Esophagus muscularis mucosa (tissue), 4 donors: Measurements from ENCODE around the gene AATK. TPM values are rescaled to one million over a fixed set of nuclear protein-coding genes. Genes with fewer than 3 reads are reported as not detected.

Source experiments
- DNase-seq: peaks from one replicate; pipeline ENCODE4 v3.0.0-alpha.2; 2017; ENCODE audit errors: extremely low spot score
- H3K27ac ChIP-seq, 4 donors: fragments of 200-600 bp; sonication (generic); replicated peaks in 1 of 4; 1 replicate in 3 of 4; 2 replicates in 1 of 4; pipeline ENCODE4 v1.5.1; 2016 to 2019; ENCODE audit warnings: mild to moderate bottlenecking in 1 of 4
- H3K27me3 ChIP-seq, 4 donors: fragments of 200-600 bp; sonication (generic); one replicate each; pipeline versions ENCODE4 v1.5.1 to v1.6.0; 2016 to 2019
- H3K36me3 ChIP-seq, 4 donors: fragments of 200-600 bp; sonication (generic); one replicate each; pipeline ENCODE4 v1.5.1; 2016 to 2019
- H3K4me1 ChIP-seq, 4 donors: fragments of 200-600 bp; sonication (generic); one replicate each; pipeline ENCODE4 v1.5.1; 2016 to 2019
- H3K4me3 ChIP-seq, 4 donors: fragments of 200-600 bp; sonication (generic); 1 replicate in 2 of 4; 2 replicates in 2 of 4; pipeline ENCODE4 v1.5.1; 2016 to 2019; ENCODE audit warnings: mild to moderate bottlenecking in 4 of 4, moderate library complexity in 1 of 4
- H3K9me3 ChIP-seq, 4 donors: fragments of 200-600 bp; sonication (generic); 1 replicate in 3 of 4; 2 replicates in 1 of 4; pipeline ENCODE4 v1.5.1; 2016 to 2019
- EP300 ChIP-seq: sonication (generic); formaldehyde crosslinking; IDR thresholded peaks from one replicate; pipeline ENCODE4 v1.6.1; 2017; ENCODE audit warnings: antibody characterized with exemption
- POLR2A ChIP-seq: fragments of 450-650 bp; IDR thresholded peaks from one replicate; pipeline ENCODE4 v1.6.1; 2017; ENCODE audit warnings: antibody characterized with exemption, moderate library complexity, mild to moderate bottlenecking, low read depth
- POLR2AphosphoS5 ChIP-seq, 2 donors: sonication (generic); formaldehyde crosslinking; IDR thresholded peaks; one replicate each; pipeline ENCODE4 v1.6.1; 2017; ENCODE audit warnings: antibody characterized with exemption in 2 of 2
- WGBS: methylation state at CpG from one replicate; pipeline ENCODE4 v1.1.5; 2018; 5-methylcytosine and 5-hydroxymethylcytosine counted together
- intact Hi-C: fragments of 100-400 bp; cut with DNase I; formaldehyde crosslinking; loops from one replicate; pipeline ENCODE4 v1.15.1; 2023
- total RNA-seq, 4 donors: library from RNA; depleted of rRNA; stranded (reverse); fragments of >200 nt; gene quantifications; one replicate each; pipeline versions ENCODE4 v1.1.0 to v1.2.1, GENCODE V29; 2016
- TF ChIP-seq, protein P1 (sequence below), 3 experiments: fragments of 200-600 bp in 2 of 3; fragments of 450-650 bp in 1 of 3; sonication (generic) in 2 of 3; IDR thresholded peaks; one replicate each; pipeline ENCODE4 v1.5.1; 2017 to 2019; ENCODE audit warnings: antibody characterized with exemption in 3 of 3, mild to moderate bottlenecking in 2 of 3, moderate library complexity in 1 of 3

AATK gene
- total RNA-seq, 4 donors from 2014 or later = 13.7 to 24.6 (median 16.0) TPM

- no peaks in the 10 kb centered on the region for H3K27me3 ChIP-seq
- peaks cover 0 to 5% (median 0%) of the 10 kb centered on the region in 4 donors for H3K36me3 ChIP-seq
- TF ChIP-seq, protein P1, sequence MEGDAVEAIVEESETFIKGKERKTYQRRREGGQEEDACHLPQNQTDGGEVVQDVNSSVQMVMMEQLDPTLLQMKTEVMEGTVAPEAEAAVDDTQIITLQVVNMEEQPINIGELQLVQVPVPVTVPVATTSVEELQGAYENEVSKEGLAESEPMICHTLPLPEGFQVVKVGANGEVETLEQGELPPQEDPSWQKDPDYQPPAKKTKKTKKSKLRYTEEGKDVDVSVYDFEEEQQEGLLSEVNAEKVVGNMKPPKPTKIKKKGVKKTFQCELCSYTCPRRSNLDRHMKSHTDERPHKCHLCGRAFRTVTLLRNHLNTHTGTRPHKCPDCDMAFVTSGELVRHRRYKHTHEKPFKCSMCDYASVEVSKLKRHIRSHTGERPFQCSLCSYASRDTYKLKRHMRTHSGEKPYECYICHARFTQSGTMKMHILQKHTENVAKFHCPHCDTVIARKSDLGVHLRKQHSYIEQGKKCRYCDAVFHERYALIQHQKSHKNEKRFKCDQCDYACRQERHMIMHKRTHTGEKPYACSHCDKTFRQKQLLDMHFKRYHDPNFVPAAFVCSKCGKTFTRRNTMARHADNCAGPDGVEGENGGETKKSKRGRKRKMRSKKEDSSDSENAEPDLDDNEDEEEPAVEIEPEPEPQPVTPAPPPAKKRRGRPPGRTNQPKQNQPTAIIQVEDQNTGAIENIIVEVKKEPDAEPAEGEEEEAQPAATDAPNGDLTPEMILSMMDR (IDR thresholded peaks at IDR 0.05) = no peak
- TF ChIP-seq EP300 = no peak
- TF ChIP-seq POLR2AphosphoS5 (IDR thresholded peaks at IDR 0.05) = no peak
- TF ChIP-seq POLR2A = no peak
- H3K4me1 ChIP-seq = peaks cover 0 to 5% (median 2%) of the 10 kb centered on the region in 4 donors
- no peaks in the 10 kb centered on the region for H3K9me3 ChIP-seq
- H3K27ac ChIP-seq = peak overlapping the region; percentile 42 to 72 (median 54)
- DNase-seq = no peak
- intact Hi-C loops = no loop called here
- WGBS = no CpG with 5 or more reads among the region's 41 CpGs
- peak overlapping the region in 3 of 4 donors; percentile 7 to 31 (median 20) for H3K4me3 ChIP-seq
These were observed 35.3 kb downstream of the AATK start for GRCh38 chr17:81130385-81131361.

- H3K27ac ChIP-seq = peak overlapping the region; percentile 38 to 72 (median 52)
These were observed 36.2 kb downstream of the AATK start for GRCh38 chr17:81129711-81130367.

GRCh38 chr17:81129289-81129688 lies 36.7 kb downstream of the AATK start:
- Histone ChIP-seq H3K27me3 (no peaks in the 10 kb centered on the region), H3K9me3 (no peaks in the 10 kb centered on the region), H3K36me3 (peaks cover 0 to 5% (median 4%) of the 10 kb centered on the region in 4 donors), H3K27ac (peak overlapping the region; percentile 38 to 72 (median 52)), H3K4me1 (peaks cover 0 to 5% (median 1%) of the 10 kb centered on the region in 4 donors), H3K4me3 (no peak overlapping the region)
- DNase-seq = no peak
- TF ChIP-seq, protein P1 (IDR thresholded peaks at IDR 0.05) = no peak
- TF ChIP-seq POLR2A = no peak
- no peak for TF ChIP-seq POLR2AphosphoS5 (IDR thresholded peaks at IDR 0.05)
- TF ChIP-seq EP300 = no peak
- WGBS = 81% methylated on average over 9 of the region's 11 CpGs
- intact Hi-C loops = no loop called here

More at GRCh38 chr17:81129711-81130367, 36.2 kb downstream of the AATK start:
- Histone ChIP-seq H3K27me3 (no peaks in the 10 kb centered on the region), H3K36me3 (peaks cover 0 to 5% (median 0%) of the 10 kb centered on the region in 4 donors), H3K4me3 (no peak overlapping the region), H3K4me1 (peaks cover 0 to 5% (median 1%) of the 10 kb centered on the region in 4 donors), H3K9me3 (no peaks in the 10 kb centered on the region)
- TF ChIP-seq POLR2AphosphoS5 (IDR thresholded peaks at IDR 0.05) (no peak), EP300 (no peak), POLR2A (no peak)
- TF ChIP-seq, protein P1 (IDR thresholded peaks at IDR 0.05) = no peak
- no peak for DNase-seq
- WGBS = no CpG with 5 or more reads among the region's 14 CpGs
- intact Hi-C loops = no loop called here

DNA sequence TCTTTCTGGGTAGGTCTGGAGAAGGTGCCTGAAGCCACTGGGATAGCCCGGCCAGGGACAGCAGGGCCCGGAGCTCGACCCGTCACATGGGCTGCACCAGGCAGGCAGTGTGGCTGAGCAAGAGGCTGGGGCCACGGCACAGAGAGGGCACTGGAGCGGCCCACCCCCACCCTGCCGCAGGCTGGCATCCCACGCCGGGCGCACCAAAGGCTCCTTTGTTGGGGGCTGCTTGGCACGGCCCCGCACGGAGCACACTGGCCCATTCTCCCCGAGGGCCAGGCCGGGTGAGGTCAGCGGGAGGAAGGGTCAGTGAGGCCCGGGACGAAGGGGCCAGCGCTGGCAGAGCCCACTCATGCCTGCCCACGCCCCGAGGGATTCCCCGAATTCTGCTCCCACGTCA lies 37.2 kb downstream of the AATK start:
- Histone ChIP-seq H3K36me3 (peaks cover 0 to 4% (median 3%) of the 10 kb centered on the region in 4 donors), H3K27me3 (no peaks in the 10 kb centered on the region), H3K27ac (peak overlapping the region in 2 of 4 donors; percentile 53 to 72), H3K4me3 (peak overlapping the region; percentile 30 to 41 (median 38)), H3K4me1 (peaks cover 0 to 5% (median 1%) of the 10 kb centered on the region in 4 donors), H3K9me3 (no peaks in the 10 kb centered on the region)
- TF ChIP-seq POLR2AphosphoS5 (IDR thresholded peaks at IDR 0.05) (peak in 1 of 2 donors; percentile 48), EP300 (no peak), POLR2A (no peak)
- TF ChIP-seq, protein P1 (IDR thresholded peaks at IDR 0.05) = no peak
- 92% methylated on average over 23 of the region's 23 CpGs for WGBS
- no peak for DNase-seq
- intact Hi-C loops = no loop called here
